ENCODE data around the gene SRSF7.

DNA sequence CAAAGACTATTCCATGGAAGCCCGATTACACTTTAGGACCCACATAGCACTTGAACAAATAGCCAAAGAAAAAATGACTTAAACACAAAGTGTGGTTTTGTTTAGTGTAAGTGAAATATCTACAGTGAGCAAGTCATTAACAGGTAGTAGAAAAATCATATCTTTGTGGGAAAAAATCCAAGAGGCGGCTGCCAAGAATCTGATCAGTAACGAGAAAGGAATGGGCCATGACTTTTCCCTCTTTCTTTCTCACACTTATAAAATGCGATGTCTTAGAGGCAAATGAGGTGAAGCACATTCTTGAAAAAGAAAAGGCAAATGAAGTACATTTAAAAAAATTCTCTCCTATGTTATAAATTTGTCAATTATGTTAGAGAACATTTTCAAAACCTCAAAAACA is 14.0 kb upstream of the SRSF7 start:
- TF ChIP-seq, protein P1, sequence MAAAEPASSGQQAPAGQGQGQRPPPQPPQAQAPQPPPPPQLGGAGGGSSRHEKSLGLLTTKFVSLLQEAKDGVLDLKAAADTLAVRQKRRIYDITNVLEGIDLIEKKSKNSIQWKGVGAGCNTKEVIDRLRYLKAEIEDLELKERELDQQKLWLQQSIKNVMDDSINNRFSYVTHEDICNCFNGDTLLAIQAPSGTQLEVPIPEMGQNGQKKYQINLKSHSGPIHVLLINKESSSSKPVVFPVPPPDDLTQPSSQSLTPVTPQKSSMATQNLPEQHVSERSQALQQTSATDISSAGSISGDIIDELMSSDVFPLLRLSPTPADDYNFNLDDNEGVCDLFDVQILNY (CRISPR knock-in tag; IDR thresholded peaks at IDR 0.05), result no peak
- TF ChIP-seq TEAD4 (CRISPR knock-in tag; IDR thresholded peaks at IDR 0.05) (no peak), SP1 (CRISPR knock-in tag; conservative IDR thresholded peaks at IDR 0.05) (no peak), CREB1 (CRISPR knock-in tag; IDR thresholded peaks at IDR 0.05) (no peak), NFATC4 (CRISPR knock-in tag; IDR thresholded peaks at IDR 0.05) (no peak), TCF7 (CRISPR knock-in tag; IDR thresholded peaks at IDR 0.05; ENCODE audit: low read depth) (no peak)
- TF ChIP-seq, protein P2, sequence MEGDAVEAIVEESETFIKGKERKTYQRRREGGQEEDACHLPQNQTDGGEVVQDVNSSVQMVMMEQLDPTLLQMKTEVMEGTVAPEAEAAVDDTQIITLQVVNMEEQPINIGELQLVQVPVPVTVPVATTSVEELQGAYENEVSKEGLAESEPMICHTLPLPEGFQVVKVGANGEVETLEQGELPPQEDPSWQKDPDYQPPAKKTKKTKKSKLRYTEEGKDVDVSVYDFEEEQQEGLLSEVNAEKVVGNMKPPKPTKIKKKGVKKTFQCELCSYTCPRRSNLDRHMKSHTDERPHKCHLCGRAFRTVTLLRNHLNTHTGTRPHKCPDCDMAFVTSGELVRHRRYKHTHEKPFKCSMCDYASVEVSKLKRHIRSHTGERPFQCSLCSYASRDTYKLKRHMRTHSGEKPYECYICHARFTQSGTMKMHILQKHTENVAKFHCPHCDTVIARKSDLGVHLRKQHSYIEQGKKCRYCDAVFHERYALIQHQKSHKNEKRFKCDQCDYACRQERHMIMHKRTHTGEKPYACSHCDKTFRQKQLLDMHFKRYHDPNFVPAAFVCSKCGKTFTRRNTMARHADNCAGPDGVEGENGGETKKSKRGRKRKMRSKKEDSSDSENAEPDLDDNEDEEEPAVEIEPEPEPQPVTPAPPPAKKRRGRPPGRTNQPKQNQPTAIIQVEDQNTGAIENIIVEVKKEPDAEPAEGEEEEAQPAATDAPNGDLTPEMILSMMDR (IDR thresholded peaks at IDR 0.05), result no peak

Measured in WTC11 (cell line).